ENCODE results near the gene LRRC72.
"Not testable (repeated sequence)": the region's sequence is repeated elsewhere in the genome, so short reads cannot be mapped to it uniquely, and the experiment has no call there.

The LRRC72 gene

GRCh38 chr7:16526742-16527540 lies at the start of gene LRRC72:
Gene LRRC72 (plus strand): TSS chr7:16526825. CDS start chr7:16526953, 128 bp downstream.
- in situ Hi-C loops (cut with MboI; ENCODE audit: low sequenced_read_pairs) = no loop called here
- no peak for DNase-seq (ENCODE audit: low spot score in 2 of 2)
- H3K4me1 ChIP-seq = no peaks in the 10 kb centered on the region
- H3K36me3 ChIP-seq (replicated peaks) = no peaks in the 10 kb centered on the region
- H3K4me3 ChIP-seq = no peak within 1 kb of the TSS
- no peaks in the 10 kb centered on the region for H3K9me3 ChIP-seq
- H3K27me3 ChIP-seq (ENCODE audit: low read depth) = peaks cover 2% of the 10 kb centered on the region

DNA sequence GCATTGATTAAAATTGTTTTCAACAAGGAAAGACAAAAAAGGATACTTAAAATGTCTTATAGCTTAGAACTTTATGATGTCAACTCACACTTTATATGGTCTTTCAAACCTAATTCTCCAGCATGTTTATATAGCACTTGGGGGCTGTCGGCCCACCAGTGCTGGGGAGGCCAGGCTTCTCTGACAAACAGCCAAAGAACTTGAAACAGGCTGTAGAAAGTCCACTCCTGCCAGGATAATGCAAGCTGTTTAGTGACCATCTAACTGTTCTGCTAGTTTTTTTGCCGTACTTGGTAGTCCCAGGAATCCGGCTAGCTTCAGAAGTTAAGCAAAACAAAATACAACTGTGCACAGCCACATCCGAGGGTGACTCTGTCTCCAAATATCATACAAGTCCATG lies 47.5 kb upstream of the LRRC72 start:
- Histone ChIP-seq H3K9me3 (no peaks in the 10 kb centered on the region), H3K27me3 (ENCODE audit: low read depth) (no peaks in the 10 kb centered on the region), H3K36me3 (replicated peaks) (no peaks in the 10 kb centered on the region), H3K4me3 (no peak overlapping the region), H3K4me1 (no peaks in the 10 kb centered on the region; the same call in none of the 2 replicates)
- in situ Hi-C loops (cut with MboI; ENCODE audit: low sequenced_read_pairs) = no loop called here
- DNase-seq (ENCODE audit: low spot score in 2 of 2) = no peak

- no peaks in the 10 kb centered on the region for H3K36me3 ChIP-seq (replicated peaks)
- no peak overlapping the region for H3K4me3 ChIP-seq
- no peak for DNase-seq (ENCODE audit: low spot score in 2 of 2)
- H3K27me3 ChIP-seq (ENCODE audit: low read depth) = no peaks in the 10 kb centered on the region
- H3K9me3 ChIP-seq = no peaks in the 10 kb centered on the region
- in situ Hi-C loops (cut with MboI; ENCODE audit: low sequenced_read_pairs) = no loop called here
- H3K4me1 ChIP-seq = no peaks in the 10 kb centered on the region; the same call in none of the 2 replicates
Observed at GRCh38 chr7:16479591-16479990, 47.0 kb upstream of the LRRC72 start.

- peaks cover 6% of the 10 kb centered on the region for H3K4me1 ChIP-seq
- DNase-seq (ENCODE audit: low spot score in 2 of 2) = no peak
- no peaks in the 10 kb centered on the region for H3K9me3 ChIP-seq
- in situ Hi-C loops (cut with MboI; ENCODE audit: low sequenced_read_pairs) = no loop called here
- H3K4me3 ChIP-seq = no peak overlapping the region
- no peaks in the 10 kb centered on the region for H3K27me3 ChIP-seq (ENCODE audit: low read depth)
- H3K36me3 ChIP-seq (replicated peaks) = no peaks in the 10 kb centered on the region
Observed at GRCh38 chr7:16484453-16485158, 42.0 kb upstream of the LRRC72 start.

GRCh38 chr7:16491148-16491547 lies 35.5 kb upstream of the LRRC72 start:
- Histone ChIP-seq H3K27me3 (ENCODE audit: low read depth) (no peaks in the 10 kb centered on the region), H3K4me1 (peaks cover 39% of the 10 kb centered on the region), H3K4me3 (no peak overlapping the region), H3K9me3 (no peaks in the 10 kb centered on the region), H3K36me3 (replicated peaks) (no peaks in the 10 kb centered on the region)
- in situ Hi-C loops (cut with MboI; ENCODE audit: low sequenced_read_pairs) = no loop called here
- DNase-seq (ENCODE audit: low spot score in 2 of 2) = peak; percentile 68 to 93

DNA sequence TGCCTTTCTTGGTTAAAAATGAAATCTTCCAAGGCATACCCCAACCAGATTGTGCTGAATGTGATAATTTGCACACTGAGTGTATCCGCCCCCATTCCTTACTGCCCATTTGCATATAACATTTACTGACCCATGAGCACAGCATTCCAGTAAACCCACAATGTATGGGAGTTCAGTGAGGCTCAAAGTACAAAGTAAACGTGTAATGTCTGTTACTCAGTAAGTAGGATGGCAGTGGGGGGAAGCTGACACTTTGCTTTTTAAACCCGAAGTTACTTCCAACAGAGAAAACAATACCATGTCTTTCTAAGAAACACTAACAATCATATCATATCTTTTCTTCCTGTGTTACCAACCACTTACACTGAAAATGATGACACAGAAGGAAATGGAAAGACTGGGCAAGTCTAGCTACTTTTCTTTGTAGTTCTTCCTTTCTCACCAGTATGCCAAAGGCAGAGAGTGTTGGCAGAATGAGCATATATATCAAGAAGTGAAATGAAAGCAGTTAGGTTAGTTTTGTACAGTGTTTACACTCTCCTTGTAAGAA lies 34.0 kb upstream of the LRRC72 start:
- Histone ChIP-seq H3K4me1 (peaks cover 39% of the 10 kb centered on the region), H3K9me3 (no peaks in the 10 kb centered on the region), H3K27me3 (ENCODE audit: low read depth) (no peaks in the 10 kb centered on the region), H3K36me3 (replicated peaks) (no peaks in the 10 kb centered on the region), H3K4me3 (no peak overlapping the region)
- DNase-seq (ENCODE audit: low spot score in 2 of 2) = no peak
- in situ Hi-C loops (cut with MboI; ENCODE audit: low sequenced_read_pairs) = no loop called here

GRCh38 chr7:16493266-16493665 lies 33.4 kb upstream of the LRRC72 start:
- Histone ChIP-seq H3K9me3 (no peaks in the 10 kb centered on the region), H3K4me3 (no peak overlapping the region), H3K4me1 (peaks cover 39% of the 10 kb centered on the region), H3K36me3 (replicated peaks) (no peaks in the 10 kb centered on the region), H3K27me3 (ENCODE audit: low read depth) (no peaks in the 10 kb centered on the region)
- DNase-seq (ENCODE audit: low spot score in 2 of 2) = no peak
- in situ Hi-C loops (cut with MboI; ENCODE audit: low sequenced_read_pairs) = no loop called here

DNA sequence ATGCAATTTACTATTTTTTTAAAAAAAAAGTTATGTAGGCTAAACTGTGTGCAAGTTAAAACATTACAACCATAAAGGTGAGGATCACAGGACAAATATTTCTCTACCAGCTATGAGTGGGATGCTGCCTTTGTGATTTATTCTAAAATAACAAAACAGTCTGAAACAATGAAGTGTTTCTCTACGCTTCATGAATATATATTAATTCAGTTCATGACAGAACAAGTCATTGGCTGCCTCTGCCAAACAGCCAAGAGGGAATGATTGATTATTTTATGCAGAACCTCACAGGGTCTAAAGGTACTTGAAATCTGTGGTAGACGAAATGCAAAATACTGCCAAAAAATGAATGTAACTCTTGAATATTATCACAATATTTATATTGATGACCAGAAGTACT lies 32.1 kb upstream of the LRRC72 start:
- H3K27me3 ChIP-seq (ENCODE audit: low read depth) = no peaks in the 10 kb centered on the region
- DNase-seq (ENCODE audit: low spot score in 2 of 2) = no peak
- H3K9me3 ChIP-seq = no peaks in the 10 kb centered on the region
- in situ Hi-C loops (cut with MboI; ENCODE audit: low sequenced_read_pairs) = no loop called here
- no peaks in the 10 kb centered on the region for H3K36me3 ChIP-seq (replicated peaks)
- peaks cover 36% of the 10 kb centered on the region for H3K4me1 ChIP-seq
- H3K4me3 ChIP-seq = no peak overlapping the region

DNA sequence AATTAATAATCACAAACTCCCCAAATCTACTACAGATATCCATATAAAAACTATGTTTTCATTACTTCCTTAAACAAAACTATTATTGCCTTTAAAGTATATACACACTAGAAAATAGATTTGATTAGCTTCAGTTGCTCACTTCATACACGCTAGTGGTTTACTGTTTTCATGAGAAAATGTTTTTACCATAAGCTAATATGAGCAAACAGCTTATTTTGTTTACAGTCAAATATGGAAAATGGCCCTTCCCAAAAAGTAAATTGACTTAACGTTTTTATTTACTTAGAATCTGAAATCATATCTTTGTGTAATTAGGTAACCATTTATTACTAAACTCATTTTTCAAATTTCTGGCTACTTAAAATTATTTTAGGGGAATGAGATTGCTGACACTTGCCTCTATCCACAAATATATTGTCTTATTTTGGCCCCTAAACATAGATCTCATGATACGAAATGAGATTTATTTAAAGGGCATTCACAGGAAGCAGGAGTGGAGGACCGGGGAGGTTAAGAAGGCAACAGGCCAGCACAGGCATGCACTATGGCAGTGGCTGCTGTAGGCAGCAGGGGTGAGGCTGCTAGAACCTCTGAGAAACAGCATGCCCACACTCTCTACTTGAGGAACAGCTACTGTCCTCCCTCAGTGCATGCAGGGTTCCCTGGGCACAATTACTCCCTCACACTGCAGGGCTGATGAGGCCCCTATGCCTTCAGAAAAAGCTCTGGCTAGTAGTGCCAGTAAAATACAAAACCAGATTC lies 31.5 kb upstream of the LRRC72 start:
- in situ Hi-C loops (cut with MboI; ENCODE audit: low sequenced_read_pairs) = no loop called here
- no peaks in the 10 kb centered on the region for H3K27me3 ChIP-seq (ENCODE audit: low read depth)
- H3K4me1 ChIP-seq = peaks cover 33% of the 10 kb centered on the region
- H3K4me3 ChIP-seq = no peak overlapping the region
- no peak for DNase-seq (ENCODE audit: low spot score in 2 of 2)
- H3K9me3 ChIP-seq = no peaks in the 10 kb centered on the region
- no peaks in the 10 kb centered on the region for H3K36me3 ChIP-seq (replicated peaks)

- H3K9me3 ChIP-seq = no peaks in the 10 kb centered on the region
- in situ Hi-C loops (cut with MboI; ENCODE audit: low sequenced_read_pairs) = no loop called here
- peaks cover 8% of the 10 kb centered on the region for H3K4me1 ChIP-seq
- no peak for DNase-seq (ENCODE audit: low spot score in 2 of 2)
- H3K4me3 ChIP-seq = no peak overlapping the region
- H3K27me3 ChIP-seq (ENCODE audit: low read depth) = no peaks in the 10 kb centered on the region
- no peaks in the 10 kb centered on the region for H3K36me3 ChIP-seq (replicated peaks)
Observed at GRCh38 chr7:16498122-16498521, 28.5 kb upstream of the LRRC72 start.

DNA sequence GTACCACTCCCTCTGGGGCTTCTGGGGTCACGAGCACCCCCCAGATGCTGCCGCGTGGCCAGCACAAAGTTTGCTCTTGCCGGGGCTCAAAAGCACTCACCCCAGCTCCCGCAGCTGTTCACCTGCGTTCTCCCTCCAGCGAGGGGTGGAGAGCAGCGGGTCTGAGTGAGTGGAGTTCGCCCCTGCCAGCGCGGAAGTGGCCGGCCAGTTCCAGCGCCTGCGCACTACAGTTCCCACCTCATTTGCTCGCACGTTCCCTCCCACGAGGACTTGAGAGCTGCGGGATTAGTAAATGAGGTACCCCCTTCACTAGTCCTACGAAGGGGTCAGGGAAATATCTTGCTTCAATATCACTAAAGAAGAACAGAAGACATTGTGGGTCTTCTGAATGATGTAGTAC lies 24.3 kb upstream of the LRRC72 start:
- Histone ChIP-seq H3K36me3 (replicated peaks) (no peaks in the 10 kb centered on the region), H3K4me3 (no peak overlapping the region), H3K9me3 (no peaks in the 10 kb centered on the region), H3K27me3 (ENCODE audit: low read depth) (peaks cover 3% of the 10 kb centered on the region; the same call in 1 of the 2 replicates), H3K4me1 (no peaks in the 10 kb centered on the region)
- no peak for DNase-seq (ENCODE audit: low spot score in 2 of 2)
- in situ Hi-C loops (cut with MboI; ENCODE audit: low sequenced_read_pairs) = no loop called here

- no peak for DNase-seq (ENCODE audit: low spot score in 2 of 2)
- no peaks in the 10 kb centered on the region for H3K36me3 ChIP-seq (replicated peaks)
- H3K27me3 ChIP-seq (ENCODE audit: low read depth) = peaks cover 5% of the 10 kb centered on the region
- in situ Hi-C loops (cut with MboI; ENCODE audit: low sequenced_read_pairs) = no loop called here
- H3K4me3 ChIP-seq = no peak overlapping the region
- H3K9me3 ChIP-seq = no peaks in the 10 kb centered on the region
- no peaks in the 10 kb centered on the region for H3K4me1 ChIP-seq
Observed at GRCh38 chr7:16504019-16504418, 22.6 kb upstream of the LRRC72 start.

DNA sequence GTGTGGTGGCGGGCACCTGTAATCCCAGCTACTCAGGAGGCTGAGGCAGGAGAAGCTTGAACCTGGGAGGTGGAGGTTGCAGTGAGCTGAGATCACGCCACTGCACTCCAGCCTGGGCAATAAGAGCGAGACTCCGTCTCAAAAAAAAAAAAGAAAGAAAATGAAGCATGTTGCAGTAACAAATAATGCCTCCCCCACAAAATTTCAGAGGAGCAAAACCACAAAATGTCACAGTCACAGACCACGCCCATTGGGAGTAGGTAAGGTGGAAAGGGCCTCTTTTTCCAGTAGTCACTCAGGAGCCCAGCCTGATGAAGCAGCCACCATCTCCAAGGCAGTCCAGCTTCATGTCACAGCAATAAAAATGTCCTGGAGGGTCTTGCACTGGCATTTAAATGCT lies 20.2 kb upstream of the LRRC72 start:
- H3K4me3 ChIP-seq; in situ Hi-C loops (cut with MboI; ENCODE audit: low sequenced_read_pairs): not testable (repeated sequence)

More for the DNA sequence above, 20.2 kb upstream of the LRRC72 start:
- H3K27me3 ChIP-seq (ENCODE audit: low read depth); H3K4me1 ChIP-seq; DNase-seq (ENCODE audit: low spot score in 2 of 2); H3K36me3 ChIP-seq (replicated peaks); H3K9me3 ChIP-seq: not testable (repeated sequence)

Data from HAP-1 (cell line).